Measurements from ENCODE around the gene IFT20. TPM values are rescaled to one million over a fixed set of nuclear protein-coding genes. Genes with fewer than 3 reads are reported as not detected.
A peak's percentile ranks its signal among the peaks of the same experiment; 100 is the strongest.

Gene IFT20
- total and polyA plus RNA-seq, 10 of the 15 experiments (the other 5 are each of a cell fraction or from before 2014, with no cell fraction given): 9.4 to 38.2 (median 19.1) TPM

DNA sequence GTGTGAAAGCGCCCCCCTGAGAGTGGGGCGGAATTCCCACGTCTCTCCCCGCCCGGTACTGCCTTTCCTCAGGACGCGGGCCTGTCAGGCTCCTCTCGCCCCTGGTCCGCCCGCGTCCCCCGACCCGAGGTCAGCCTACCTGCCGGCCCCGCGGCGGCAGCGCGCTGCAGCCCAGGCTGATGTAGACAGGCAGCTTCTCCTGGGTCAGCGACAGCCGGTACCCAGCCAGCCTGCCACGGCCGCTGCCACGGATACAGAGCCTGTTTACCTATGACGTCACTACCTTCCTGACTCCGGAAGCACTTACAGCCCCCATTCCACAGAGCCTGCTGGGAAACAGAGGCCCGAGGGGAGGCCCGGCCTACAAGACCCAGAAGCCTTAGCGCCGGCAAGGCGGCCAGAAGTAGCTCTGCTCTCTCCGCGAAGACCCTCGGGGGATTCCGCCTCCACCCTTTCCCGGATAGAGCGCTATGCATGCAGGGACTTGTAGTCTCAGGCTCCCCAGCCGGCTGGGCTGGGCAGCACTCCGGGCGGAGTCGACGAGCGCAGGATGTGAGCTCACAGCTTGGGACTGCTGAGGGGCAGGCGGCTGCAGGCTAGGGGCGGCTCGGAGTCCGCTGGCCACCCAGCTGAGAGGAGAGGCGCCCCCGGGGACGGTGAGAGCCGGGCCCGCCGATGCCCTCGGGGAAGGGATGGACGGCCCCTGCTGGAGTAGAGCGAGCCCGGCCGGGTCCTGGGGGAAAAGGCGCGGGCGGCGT, at the start of gene IFT20, which contains the start of gene TNFAIP1 (continued):
- TF ChIP-seq, protein P1, sequence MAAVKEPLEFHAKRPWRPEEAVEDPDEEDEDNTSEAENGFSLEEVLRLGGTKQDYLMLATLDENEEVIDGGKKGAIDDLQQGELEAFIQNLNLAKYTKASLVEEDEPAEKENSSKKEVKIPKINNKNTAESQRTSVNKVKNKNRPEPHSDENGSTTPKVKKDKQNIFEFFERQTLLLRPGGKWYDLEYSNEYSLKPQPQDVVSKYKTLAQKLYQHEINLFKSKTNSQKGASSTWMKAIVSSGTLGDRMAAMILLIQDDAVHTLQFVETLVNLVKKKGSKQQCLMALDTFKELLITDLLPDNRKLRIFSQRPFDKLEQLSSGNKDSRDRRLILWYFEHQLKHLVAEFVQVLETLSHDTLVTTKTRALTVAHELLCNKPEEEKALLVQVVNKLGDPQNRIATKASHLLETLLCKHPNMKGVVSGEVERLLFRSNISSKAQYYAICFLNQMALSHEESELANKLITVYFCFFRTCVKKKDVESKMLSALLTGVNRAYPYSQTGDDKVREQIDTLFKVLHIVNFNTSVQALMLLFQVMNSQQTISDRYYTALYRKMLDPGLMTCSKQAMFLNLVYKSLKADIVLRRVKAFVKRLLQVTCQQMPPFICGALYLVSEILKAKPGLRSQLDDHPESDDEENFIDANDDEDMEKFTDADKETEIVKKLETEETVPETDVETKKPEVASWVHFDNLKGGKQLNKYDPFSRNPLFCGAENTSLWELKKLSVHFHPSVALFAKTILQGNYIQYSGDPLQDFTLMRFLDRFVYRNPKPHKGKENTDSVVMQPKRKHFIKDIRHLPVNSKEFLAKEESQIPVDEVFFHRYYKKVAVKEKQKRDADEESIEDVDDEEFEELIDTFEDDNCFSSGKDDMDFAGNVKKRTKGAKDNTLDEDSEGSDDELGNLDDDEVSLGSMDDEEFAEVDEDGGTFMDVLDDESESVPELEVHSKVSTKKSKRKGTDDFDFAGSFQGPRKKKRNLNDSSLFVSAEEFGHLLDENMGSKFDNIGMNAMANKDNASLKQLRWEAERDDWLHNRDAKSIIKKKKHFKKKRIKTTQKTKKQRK (IDR thresholded peaks at IDR 0.05; ENCODE audit: low read depth, low read length): no peak
- TF ChIP-seq MTA3 (IDR thresholded peaks at IDR 0.05; ENCODE audit: borderline replicate concordance, low read length): no peak
- TF ChIP-seq, protein P2, sequence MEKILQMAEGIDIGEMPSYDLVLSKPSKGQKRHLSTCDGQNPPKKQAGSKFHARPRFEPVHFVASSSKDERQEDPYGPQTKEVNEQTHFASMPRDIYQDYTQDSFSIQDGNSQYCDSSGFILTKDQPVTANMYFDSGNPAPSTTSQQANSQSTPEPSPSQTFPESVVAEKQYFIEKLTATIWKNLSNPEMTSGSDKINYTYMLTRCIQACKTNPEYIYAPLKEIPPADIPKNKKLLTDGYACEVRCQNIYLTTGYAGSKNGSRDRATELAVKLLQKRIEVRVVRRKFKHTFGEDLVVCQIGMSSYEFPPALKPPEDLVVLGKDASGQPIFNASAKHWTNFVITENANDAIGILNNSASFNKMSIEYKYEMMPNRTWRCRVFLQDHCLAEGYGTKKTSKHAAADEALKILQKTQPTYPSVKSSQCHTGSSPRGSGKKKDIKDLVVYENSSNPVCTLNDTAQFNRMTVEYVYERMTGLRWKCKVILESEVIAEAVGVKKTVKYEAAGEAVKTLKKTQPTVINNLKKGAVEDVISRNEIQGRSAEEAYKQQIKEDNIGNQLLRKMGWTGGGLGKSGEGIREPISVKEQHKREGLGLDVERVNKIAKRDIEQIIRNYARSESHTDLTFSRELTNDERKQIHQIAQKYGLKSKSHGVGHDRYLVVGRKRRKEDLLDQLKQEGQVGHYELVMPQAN (conservative IDR thresholded peaks at IDR 0.05): peak; percentile 94
- TF ChIP-seq, protein P3, sequence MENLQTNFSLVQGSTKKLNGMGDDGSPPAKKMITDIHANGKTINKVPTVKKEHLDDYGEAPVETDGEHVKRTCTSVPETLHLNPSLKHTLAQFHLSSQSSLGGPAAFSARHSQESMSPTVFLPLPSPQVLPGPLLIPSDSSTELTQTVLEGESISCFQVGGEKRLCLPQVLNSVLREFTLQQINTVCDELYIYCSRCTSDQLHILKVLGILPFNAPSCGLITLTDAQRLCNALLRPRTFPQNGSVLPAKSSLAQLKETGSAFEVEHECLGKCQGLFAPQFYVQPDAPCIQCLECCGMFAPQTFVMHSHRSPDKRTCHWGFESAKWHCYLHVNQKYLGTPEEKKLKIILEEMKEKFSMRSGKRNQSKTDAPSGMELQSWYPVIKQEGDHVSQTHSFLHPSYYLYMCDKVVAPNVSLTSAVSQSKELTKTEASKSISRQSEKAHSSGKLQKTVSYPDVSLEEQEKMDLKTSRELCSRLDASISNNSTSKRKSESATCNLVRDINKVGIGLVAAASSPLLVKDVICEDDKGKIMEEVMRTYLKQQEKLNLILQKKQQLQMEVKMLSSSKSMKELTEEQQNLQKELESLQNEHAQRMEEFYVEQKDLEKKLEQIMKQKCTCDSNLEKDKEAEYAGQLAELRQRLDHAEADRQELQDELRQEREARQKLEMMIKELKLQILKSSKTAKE (IDR thresholded peaks at IDR 0.05; ENCODE audit: low read depth, poor library complexity, severe bottlenecking): no peak
- TF ChIP-seq, protein P4, sequence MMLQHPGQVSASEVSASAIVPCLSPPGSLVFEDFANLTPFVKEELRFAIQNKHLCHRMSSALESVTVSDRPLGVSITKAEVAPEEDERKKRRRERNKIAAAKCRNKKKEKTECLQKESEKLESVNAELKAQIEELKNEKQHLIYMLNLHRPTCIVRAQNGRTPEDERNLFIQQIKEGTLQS (IDR thresholded peaks at IDR 0.05; ENCODE audit: borderline replicate concordance, extremely low read depth, low read depth, low read length): no peak
- peak; percentile 96 for TF ChIP-seq SREBF1 (IDR thresholded peaks at IDR 0.05; ENCODE audit: low read length)
- TF ChIP-seq RCOR1 (conservative IDR thresholded peaks at IDR 0.05; ENCODE audit: low read depth, low read length): no peak
- TF ChIP-seq ZZZ3 (IDR thresholded peaks at IDR 0.05; ENCODE audit: control insufficient read depth, insufficient read length, low read depth): no peak
- TF ChIP-seq CBX3 (IDR thresholded peaks at IDR 0.05; ENCODE audit: borderline replicate concordance, low read depth): no peak
- no peak for TF ChIP-seq ESRRA (IDR thresholded peaks at IDR 0.05; ENCODE audit: low read length)
- peak; percentile 93; the same call in 1 of the 2 replicates for TF ChIP-seq SIN3A (IDR thresholded peaks at IDR 0.05; ENCODE audit: low read depth, low read length)
- TF ChIP-seq, protein P5, sequence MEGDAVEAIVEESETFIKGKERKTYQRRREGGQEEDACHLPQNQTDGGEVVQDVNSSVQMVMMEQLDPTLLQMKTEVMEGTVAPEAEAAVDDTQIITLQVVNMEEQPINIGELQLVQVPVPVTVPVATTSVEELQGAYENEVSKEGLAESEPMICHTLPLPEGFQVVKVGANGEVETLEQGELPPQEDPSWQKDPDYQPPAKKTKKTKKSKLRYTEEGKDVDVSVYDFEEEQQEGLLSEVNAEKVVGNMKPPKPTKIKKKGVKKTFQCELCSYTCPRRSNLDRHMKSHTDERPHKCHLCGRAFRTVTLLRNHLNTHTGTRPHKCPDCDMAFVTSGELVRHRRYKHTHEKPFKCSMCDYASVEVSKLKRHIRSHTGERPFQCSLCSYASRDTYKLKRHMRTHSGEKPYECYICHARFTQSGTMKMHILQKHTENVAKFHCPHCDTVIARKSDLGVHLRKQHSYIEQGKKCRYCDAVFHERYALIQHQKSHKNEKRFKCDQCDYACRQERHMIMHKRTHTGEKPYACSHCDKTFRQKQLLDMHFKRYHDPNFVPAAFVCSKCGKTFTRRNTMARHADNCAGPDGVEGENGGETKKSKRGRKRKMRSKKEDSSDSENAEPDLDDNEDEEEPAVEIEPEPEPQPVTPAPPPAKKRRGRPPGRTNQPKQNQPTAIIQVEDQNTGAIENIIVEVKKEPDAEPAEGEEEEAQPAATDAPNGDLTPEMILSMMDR (IDR thresholded peaks at IDR 0.05 in 2 of 3, conservative IDR thresholded peaks at IDR 0.05 in 1 of 3; ENCODE audit: control insufficient read depth in 2 of 3, extremely low read depth in 1 of 3, insufficient read depth in 1 of 3, low read depth in 3 of 3, low read length in 3 of 3): no peak
- TF ChIP-seq MXI1 (IDR thresholded peaks at IDR 0.05; ENCODE audit: low read depth, low read length): peak; percentile 87
- TF ChIP-seq NFIC (IDR thresholded peaks at IDR 0.05; ENCODE audit: low read depth, low read length): no peak
- no peak for TF ChIP-seq STAT1 (conservative IDR thresholded peaks at IDR 0.05)
- TF ChIP-seq IRF4 (IDR thresholded peaks at IDR 0.05; ENCODE audit: low read depth, low read length): no peak
- TF ChIP-seq CREM (IDR thresholded peaks at IDR 0.05; ENCODE audit: low read depth): peak; percentile 99
- peak; percentile 99 for TF ChIP-seq GABPA (IDR thresholded peaks at IDR 0.05; ENCODE audit: low read depth)
- no peak for TF ChIP-seq ZNF217 (IDR thresholded peaks at IDR 0.05)
- no peak for TF ChIP-seq TCF3 (IDR thresholded peaks at IDR 0.05; ENCODE audit: borderline replicate concordance, insufficient read depth, low read depth, low read length)
- TF ChIP-seq LARP7 (IDR thresholded peaks at IDR 0.05): no peak
